ENCODE data around the gene GRIA4. TPM values are rescaled to one million over a fixed set of nuclear protein-coding genes. Genes with fewer than 3 reads are reported as not detected.

GRIA4 gene
- 0.05 and 3.1 TPM in 2 replicates for total RNA-seq

DNA sequence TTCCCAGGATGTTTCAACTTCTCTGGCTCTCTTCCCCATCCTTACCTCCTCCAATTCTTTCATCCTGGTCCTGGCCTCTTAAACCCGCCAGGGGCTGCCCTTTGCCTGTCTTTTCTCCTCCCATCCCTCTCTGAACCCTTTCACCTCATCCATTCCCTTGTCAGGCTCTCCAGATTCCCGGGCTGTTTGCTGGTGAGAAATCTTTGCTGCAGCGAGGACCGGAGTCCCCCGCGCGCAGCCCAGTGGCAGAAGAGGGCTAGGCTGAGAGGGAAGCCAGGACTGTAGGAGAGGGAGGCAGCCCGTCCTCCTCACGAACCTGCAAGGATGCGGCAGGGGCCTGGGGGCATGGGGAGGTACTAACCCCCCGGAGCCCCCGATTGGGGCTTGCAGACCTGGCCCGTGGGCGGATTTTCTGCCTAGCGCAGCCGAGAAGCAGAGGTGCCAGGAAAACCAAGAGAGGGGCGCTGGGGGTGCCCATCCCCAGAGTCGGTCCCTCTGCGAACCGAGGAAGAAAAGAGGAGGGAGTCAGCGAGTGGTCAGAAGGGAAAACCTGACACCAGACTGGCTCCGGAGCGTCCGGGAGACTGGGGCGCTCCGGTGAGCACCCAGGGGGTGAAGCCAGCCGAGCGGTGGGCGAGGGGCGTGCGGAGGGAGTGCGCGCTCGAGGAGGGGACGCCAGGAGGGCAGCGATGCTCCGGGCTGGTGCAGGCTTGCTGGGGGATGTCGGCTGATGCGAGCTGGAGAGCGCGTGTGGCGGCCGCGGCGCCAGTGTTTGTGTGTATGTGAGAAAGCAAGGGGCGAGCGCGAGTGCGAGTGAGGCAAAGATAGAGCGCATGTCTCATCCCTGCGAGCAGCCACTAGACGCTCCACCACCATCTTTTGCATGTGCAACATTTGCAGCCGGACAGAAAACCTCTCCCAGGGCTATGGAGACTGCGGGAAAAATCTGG lies at the start of gene GRIA4:
Gene GRIA4, plus strand, starts transcription at position 242 of the 950 bp plus-strand sequence. CDS start 925 bp downstream, outside the sequence.
- no peak for DNase-seq (ENCODE audit: low read depth)

GRCh38 chr11:105573091-105573490 lies 36.8 kb upstream of the GRIA4 start:
- DNase-seq (ENCODE audit: low read depth): no peak

- DNase-seq (ENCODE audit: low read depth): no peak
Measured at GRCh38 chr11:105574974-105575373, 34.9 kb upstream of the GRIA4 start.

DNA sequence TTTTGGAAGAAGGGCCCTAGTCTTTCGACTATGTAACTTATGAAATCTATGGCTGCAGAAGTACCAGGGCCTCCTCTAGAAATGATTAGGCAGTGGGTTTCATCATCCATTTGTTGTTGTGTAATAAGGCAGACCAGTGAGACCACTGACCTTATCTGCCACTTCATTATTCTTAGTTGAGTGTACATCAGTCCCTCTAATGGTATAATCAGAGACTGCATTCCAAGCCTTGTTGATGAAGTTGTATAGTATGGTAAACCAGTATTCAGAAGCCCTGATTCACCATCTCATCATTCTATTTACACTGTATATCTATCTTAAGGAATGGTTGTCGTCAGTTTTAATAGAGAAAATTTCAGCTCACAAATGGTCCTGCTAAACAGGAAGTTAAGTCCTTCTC lies 32.2 kb upstream of the GRIA4 start:
- peak; percentile 15 for DNase-seq (ENCODE audit: low read depth)

GRCh38 chr11:105579111-105579510 lies 30.8 kb upstream of the GRIA4 start:
- no peak for DNase-seq (ENCODE audit: low read depth)

GRCh38 chr11:105582497-105582896 lies 27.4 kb upstream of the GRIA4 start:
- peak; percentile 44 for DNase-seq (ENCODE audit: low read depth)

- DNase-seq (ENCODE audit: low read depth): peak; percentile 61
Measured at GRCh38 chr11:105588001-105588400, 21.9 kb upstream of the GRIA4 start.

DNA sequence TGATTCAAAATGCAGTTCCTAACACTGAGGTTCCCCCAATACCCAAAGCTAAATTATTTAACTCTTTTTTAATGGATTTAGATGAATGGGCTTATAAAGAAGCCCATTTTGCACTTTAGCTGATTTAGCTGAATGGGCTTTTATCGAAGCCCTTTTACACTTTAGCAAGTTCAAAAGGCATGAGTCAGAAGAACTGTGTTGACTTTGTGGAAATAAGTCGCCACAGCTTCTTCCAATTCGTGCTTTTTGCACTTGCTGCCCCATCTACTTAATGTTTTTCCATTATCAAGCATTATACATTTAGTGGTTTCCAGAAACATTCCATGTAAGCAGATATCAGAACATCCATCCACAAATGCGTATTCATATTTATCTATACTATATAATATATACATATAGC lies 20.5 kb upstream of the GRIA4 start:
- DNase-seq (ENCODE audit: low read depth): peak; percentile 40

GRCh38 chr11:105592035-105592434 lies 17.8 kb upstream of the GRIA4 start:
- DNase-seq (ENCODE audit: low read depth): no peak

- DNase-seq (ENCODE audit: low read depth): no peak
Measured at GRCh38 chr11:105598371-105598770, 11.5 kb upstream of the GRIA4 start.

DNA sequence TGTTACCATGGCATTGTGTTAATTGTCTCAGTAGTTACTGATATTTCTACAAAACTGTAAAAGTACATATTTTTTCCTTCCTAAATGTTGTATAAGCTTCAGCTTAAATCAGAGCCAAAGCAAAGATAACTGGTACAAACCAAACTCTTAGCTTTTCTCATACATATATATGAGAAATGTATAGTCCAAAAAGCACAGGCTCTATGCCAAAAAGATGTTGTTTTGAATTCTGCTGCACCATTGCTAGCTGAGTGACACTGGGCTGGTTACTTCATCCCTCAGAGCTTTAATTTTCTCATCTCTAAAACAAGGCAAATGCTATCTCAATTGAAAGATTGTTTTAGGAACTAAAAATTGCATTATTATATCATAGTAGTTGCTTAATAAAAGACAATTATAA lies 6.7 kb upstream of the GRIA4 start:
- DNase-seq (ENCODE audit: low read depth): no peak

- peak; percentile 38 for DNase-seq (ENCODE audit: low read depth)
Measured at GRCh38 chr11:105609341-105609781, 512 bp upstream of the GRIA4 start.

DNA sequence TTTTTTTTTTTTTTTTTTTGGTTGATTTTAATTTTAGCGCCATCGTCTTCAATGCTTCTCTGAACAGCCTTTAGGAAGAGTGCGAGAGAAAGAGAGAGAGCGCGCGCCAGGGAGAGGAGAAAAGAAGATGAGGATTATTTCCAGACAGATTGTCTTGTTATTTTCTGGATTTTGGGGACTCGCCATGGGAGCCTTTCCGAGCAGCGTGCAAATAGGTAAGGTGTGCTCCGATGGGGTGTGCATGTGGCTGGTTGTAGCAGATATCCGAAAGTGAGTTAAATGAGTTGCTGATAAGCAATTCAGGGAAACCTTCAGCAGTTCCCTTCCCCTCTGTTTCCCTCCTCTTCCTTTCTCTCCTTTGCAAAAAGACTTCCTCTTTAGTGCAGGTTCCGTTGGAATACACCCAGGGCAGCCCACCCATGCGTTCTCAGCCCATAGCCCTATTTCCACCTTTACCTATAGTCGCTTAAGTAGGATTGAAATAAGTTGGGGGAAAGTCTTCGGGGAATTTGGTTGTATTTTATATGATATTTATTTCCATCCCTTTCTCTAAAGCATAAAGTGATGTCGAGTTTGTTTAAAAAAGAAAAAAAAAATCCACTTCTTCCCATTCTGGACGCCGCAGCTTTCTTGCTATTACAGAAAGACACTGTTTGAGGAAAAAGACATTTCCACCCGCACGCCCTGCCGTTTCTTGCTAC lies 1.1 kb downstream of the GRIA4 start:
- DNase-seq (ENCODE audit: low read depth): no peak

- DNase-seq (ENCODE audit: low read depth): no peak
Measured at GRCh38 chr11:105611572-105612441, 1.9 kb downstream of the GRIA4 start.

GRCh38 chr11:105612771-105613170 lies 2.9 kb downstream of the GRIA4 start:
- no peak for DNase-seq (ENCODE audit: low read depth)

DNA sequence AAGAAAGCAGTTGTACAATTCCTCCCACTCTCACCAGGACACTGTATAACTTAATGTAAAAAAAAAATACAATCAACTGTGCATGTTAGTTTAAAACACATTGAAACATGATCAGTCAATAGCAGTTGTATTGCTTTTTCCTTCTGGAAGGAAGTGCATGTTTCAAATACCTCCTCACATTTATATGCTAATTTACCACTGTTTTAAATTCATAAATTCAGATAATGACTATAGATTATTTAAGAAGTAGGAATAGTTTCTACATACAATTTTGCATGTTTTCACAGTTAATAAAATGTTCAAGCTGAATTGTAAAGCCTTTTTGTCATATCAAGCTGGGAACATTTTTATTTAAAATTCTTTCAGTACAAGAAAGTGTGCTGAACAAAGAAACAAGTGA lies 3.3 kb downstream of the GRIA4 start:
- DNase-seq (ENCODE audit: low read depth): no peak

DNA sequence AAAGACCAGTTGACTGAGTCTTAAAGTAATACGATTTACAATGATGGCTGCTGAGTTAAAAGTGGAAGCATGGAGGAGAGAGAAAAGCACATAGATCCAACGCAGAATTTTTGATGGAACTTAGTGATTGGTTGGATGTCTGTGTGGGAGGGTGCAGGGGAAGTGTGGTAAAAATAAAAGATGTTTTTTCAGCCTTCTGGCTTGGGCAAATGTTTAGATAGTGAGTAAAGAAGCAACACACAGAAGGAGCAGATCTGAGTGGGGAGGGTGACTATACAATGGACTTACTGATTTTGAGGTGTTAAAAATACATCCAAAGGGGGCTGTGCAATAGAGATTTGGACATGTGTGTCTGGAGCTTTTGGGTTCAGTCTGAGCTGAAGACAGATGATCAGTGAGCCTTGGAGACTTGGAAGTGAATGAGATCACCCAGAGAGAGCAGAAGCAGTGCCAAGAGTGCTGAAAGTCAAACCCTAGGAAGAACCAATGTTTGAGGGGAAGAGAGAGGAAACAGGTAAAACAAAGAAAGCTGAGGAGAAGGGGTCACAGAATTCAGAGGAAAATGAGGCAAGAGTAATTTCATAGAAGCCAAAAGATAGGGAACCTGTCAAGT lies 8.6 kb downstream of the GRIA4 start:
- no peak for DNase-seq (ENCODE audit: low read depth)

DNA sequence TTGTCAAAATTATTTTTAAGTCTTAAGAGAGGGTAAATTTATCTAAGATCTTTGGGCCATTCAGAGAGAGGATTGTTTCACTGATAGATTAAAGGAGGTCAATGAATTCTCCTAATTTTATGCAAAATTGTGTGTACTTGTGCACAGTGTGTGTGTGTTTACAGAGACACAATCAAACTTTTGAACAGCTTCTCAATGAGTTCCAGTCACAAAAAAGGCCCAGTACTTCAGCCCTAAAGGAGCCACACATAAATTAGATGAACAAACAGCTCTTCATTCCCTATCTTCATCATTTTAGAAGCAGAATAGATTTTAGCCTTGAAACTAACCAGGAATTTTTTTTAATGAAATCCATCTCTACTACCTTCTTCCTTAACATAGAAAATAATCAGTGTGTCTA lies 9.7 kb downstream of the GRIA4 start:
- no peak for DNase-seq (ENCODE audit: low read depth)

DNA sequence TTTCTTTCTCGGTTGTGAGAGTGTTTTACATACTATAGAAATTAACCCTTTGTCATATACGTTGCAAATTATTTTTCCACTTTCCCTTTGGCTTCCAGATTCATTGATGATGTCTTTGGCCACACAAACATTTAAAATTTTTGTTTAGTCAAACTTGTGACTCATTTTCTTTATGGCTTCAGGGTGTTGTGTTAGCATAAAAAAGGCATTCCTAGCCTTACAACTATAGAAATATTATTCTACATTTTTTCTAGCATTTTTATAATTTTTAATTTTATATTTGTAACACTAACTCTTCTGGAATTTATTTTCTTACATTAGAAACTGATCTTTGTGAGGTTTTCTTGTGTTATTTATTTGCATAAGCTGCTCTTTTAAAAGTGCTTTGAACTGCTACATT lies 12.1 kb downstream of the GRIA4 start:
- no peak for DNase-seq (ENCODE audit: low read depth)

DNA sequence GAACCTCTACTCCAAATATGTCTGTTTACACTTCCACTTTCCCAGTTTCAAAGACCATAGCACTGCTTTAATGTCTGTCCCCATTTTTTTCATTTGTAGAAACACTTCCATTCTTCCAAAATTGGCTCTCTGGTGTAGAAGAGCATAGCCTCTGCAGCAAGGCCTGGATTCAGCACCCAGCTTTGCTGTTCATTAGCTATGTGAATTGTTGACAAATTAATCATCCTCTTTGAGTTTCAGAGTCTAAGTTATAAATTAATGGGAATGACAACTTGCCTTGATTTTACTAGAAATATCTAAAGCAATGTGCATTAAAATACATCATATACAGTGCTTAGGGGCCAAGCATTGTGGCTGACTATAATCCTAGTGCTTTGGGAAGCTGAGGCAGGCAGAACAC lies 22.4 kb downstream of the GRIA4 start:
- peak; percentile 76 for DNase-seq (ENCODE audit: low read depth)

DNA sequence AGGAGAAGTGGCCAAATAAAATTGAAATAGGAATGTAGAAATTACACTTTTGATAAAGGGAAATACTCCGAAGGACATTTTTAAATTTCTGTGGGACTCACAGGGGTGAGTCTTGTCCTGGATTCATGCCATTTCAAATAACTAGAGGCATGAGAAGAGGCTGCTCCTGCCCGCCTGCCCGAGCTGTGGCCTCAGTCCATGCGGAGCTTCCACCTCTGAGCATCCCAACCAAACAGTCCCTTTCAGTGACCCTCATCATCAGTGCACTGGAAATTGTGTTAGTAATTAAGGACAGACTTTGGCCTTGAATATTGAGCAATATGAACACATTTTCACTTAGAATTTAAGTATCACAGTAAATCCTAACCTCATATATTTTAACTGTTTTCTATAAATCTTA lies 25.6 kb downstream of the GRIA4 start:
- DNase-seq (ENCODE audit: low read depth): no peak
